SK-N-MC (cell line): ENCODE results near the gene CDC42SE2.

Source experiments
- DNase-seq: peaks from one replicate; pipeline ENCODE4 v3.0.0-alpha.2; 2011; ENCODE audit warnings: low read depth, low spot score
- H3K27ac ChIP-seq: fragments of 200-600 bp; sonication (generic); 2 replicates; pipeline ENCODE4 v1.5.1; 2016; ENCODE audit warnings: mixed run types
- H3K36me3 ChIP-seq: fragments of 200-600 bp; sonication (generic); 2 replicates; pipeline ENCODE4 v1.6.1; 2017; ENCODE audit warnings: antibody characterized with exemption, low read length, mixed read lengths; ENCODE audit not compliant: insufficient read depth
- H3K4me3 ChIP-seq: fragments of 200-600 bp; sonication (generic); 2 replicates; pipeline ENCODE4 v1.5.1; 2016
- H3K9ac ChIP-seq: fragments of 200-600 bp; sonication (generic); 2 replicates; pipeline ENCODE4 v1.8.0; 2017; ENCODE audit warnings: mixed run types, mixed read lengths; ENCODE audit not compliant: insufficient read length
- H3K9me3 ChIP-seq: fragments of 200-600 bp; sonication (generic); 2 replicates; pipeline ENCODE4 v1.6.1; 2017; ENCODE audit warnings: low read depth, mild to moderate bottlenecking, antibody characterized with exemption, low read length, moderate library complexity, mixed read lengths
- EZH2 ChIP-seq: fragments of 200-600 bp; sonication (generic); IDR thresholded peaks from one replicate; pipeline ENCODE4 v1.6.1; 2017; ENCODE audit warnings: antibody characterized with exemption
- FOXP2 ChIP-seq: optimal IDR thresholded peaks from 2 replicates; pipeline ENCODE3; 2011; ENCODE audit warnings: mild to moderate bottlenecking, moderate library complexity; ENCODE audit not compliant: insufficient read depth; ENCODE audit errors: extremely low read length, control extremely low read depth
- POLR2AphosphoS5 ChIP-seq: IDR thresholded peaks from 2 replicates; pipeline ENCODE4 v1.6.1; 2012; ENCODE audit warnings: mild to moderate bottlenecking, low read depth, low read length, borderline replicate concordance

The CDC42SE2 gene

GRCh38 chr5:131381021-131381420, 117.2 kb downstream of the CDC42SE2 start:
- DNase-seq: no peak
- Histone ChIP-seq H3K4me3 (no peak overlapping the region), H3K36me3 (peaks cover 13% of the 10 kb centered on the region), H3K9me3 (no peaks in the 10 kb centered on the region), H3K27ac (peak overlapping the region; percentile 30; the same call in 1 of the 2 replicates), H3K9ac (no peak overlapping the region)
- TF ChIP-seq EZH2 (no peak), POLR2AphosphoS5 (no peak), FOXP2 (no peak)

GRCh38 chr5:131381777-131382176, 117.9 kb downstream of the CDC42SE2 start:
- DNase-seq: no peak
- no peaks in the 10 kb centered on the region for H3K9me3 ChIP-seq
- H3K9ac ChIP-seq: no peak overlapping the region
- peaks cover 17% of the 10 kb centered on the region for H3K36me3 ChIP-seq
- H3K4me3 ChIP-seq: no peak overlapping the region
- TF ChIP-seq EZH2 (no peak), FOXP2 (no peak), POLR2AphosphoS5 (no peak)
- H3K27ac ChIP-seq: peak overlapping the region; percentile 28; the same call in 1 of the 2 replicates

- H3K9me3 ChIP-seq: no peaks in the 10 kb centered on the region
- H3K9ac ChIP-seq: no peak overlapping the region
- TF ChIP-seq POLR2AphosphoS5 (no peak), FOXP2 (no peak), EZH2 (no peak)
- DNase-seq: no peak
- H3K4me3 ChIP-seq: no peak overlapping the region
- peak overlapping the region; percentile 58 for H3K27ac ChIP-seq
- H3K36me3 ChIP-seq: peaks cover 20% of the 10 kb centered on the region
Observed at GRCh38 chr5:131382407-131383395, 118.8 kb downstream of the CDC42SE2 start.

GRCh38 chr5:131384173-131384572, 120.3 kb downstream of the CDC42SE2 start:
- TF ChIP-seq EZH2: no peak
- TF ChIP-seq FOXP2: no peak
- no peak for TF ChIP-seq POLR2AphosphoS5
- peak overlapping the region; percentile 58 for H3K27ac ChIP-seq

GRCh38 chr5:131384616-131385214, 120.9 kb downstream of the CDC42SE2 start:
- Histone ChIP-seq H3K9me3 (no peaks in the 10 kb centered on the region), H3K36me3 (peaks cover 32% of the 10 kb centered on the region), H3K27ac (peak overlapping the region; percentile 58; the same call in 1 of the 2 replicates), H3K9ac (no peak overlapping the region), H3K4me3 (no peak overlapping the region)
- no peak for DNase-seq
- no peak for TF ChIP-seq POLR2AphosphoS5
- TF ChIP-seq EZH2: no peak
- no peak for TF ChIP-seq FOXP2

More at GRCh38 chr5:131384173-131384572, 120.3 kb downstream of the CDC42SE2 start:
- no peak overlapping the region for H3K4me3 ChIP-seq
- H3K36me3 ChIP-seq: peaks cover 27% of the 10 kb centered on the region
- no peak for DNase-seq
- H3K9me3 ChIP-seq: no peaks in the 10 kb centered on the region
- no peak overlapping the region for H3K9ac ChIP-seq

GRCh38 chr5:131386124-131386523, 122.3 kb downstream of the CDC42SE2 start:
- Histone ChIP-seq H3K27ac (no peak overlapping the region), H3K4me3 (no peak overlapping the region), H3K36me3 (peaks cover 43% of the 10 kb centered on the region), H3K9ac (no peak overlapping the region), H3K9me3 (no peaks in the 10 kb centered on the region)
- DNase-seq: no peak
- no peak for TF ChIP-seq EZH2
- TF ChIP-seq POLR2AphosphoS5: no peak
- TF ChIP-seq FOXP2: no peak

GRCh38 chr5:131386779-131387178, 122.9 kb downstream of the CDC42SE2 start:
- TF ChIP-seq POLR2AphosphoS5: no peak
- no peak for TF ChIP-seq FOXP2
- TF ChIP-seq EZH2: no peak
- H3K9ac ChIP-seq: no peak overlapping the region
- no peak overlapping the region for H3K4me3 ChIP-seq
- DNase-seq: no peak
- peaks cover 43% of the 10 kb centered on the region for H3K36me3 ChIP-seq
- H3K27ac ChIP-seq: peak overlapping the region; percentile 35; the same call in 1 of the 2 replicates
- H3K9me3 ChIP-seq: no peaks in the 10 kb centered on the region

GRCh38 chr5:131387255-131387654, 123.4 kb downstream of the CDC42SE2 start:
- no peak for DNase-seq
- Histone ChIP-seq H3K27ac (no peak overlapping the region), H3K9ac (no peak overlapping the region), H3K36me3 (peaks cover 45% of the 10 kb centered on the region), H3K9me3 (no peaks in the 10 kb centered on the region), H3K4me3 (no peak overlapping the region)
- TF ChIP-seq FOXP2 (no peak), POLR2AphosphoS5 (no peak), EZH2 (no peak)
